ENCODE measurements around the gene NFATC1.

DNA sequence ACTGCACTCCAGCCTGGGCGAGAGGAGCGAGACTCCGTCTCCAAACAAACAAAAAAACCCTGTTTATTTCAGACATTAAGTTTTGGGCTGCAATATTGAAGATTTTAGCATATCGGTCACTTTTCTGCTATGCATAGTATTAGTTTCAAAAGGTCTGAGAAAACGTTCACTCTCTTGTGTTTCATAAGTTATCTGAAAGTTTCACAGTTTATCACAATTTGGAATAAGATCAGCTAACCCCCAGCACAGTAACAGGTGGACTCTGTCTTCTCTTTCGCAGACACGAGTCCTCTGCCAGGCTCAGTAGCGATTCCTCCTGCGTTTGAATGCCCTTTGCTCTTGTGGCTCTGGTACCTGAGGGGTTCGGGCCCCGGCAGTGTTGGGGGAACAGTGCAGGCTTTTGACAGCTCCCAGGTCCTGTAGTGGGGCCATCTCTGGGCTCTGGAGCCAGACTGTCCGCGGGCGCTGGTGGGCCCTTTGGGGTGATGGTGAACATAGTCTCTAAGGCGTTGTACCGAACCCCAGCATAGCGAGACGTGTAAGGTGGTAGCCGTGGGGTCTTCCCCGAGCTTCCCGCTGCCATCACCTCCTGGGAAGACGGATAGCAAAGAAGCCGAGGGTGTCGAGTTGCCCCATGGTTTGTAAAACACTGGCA, 20.4 kb downstream of the NFATC1 start:
- no peak for TF ChIP-seq POLR2AphosphoS5 (IDR thresholded peaks at IDR 0.05; ENCODE audit: low read depth, low read length)
- TF ChIP-seq TAF1 (IDR thresholded peaks at IDR 0.05; ENCODE audit: borderline replicate concordance, insufficient read depth, low read length): no peak
- TF ChIP-seq SIN3A (IDR thresholded peaks at IDR 0.05; ENCODE audit: borderline replicate concordance, insufficient read depth, low read length): no peak
- TF ChIP-seq, protein P1, sequence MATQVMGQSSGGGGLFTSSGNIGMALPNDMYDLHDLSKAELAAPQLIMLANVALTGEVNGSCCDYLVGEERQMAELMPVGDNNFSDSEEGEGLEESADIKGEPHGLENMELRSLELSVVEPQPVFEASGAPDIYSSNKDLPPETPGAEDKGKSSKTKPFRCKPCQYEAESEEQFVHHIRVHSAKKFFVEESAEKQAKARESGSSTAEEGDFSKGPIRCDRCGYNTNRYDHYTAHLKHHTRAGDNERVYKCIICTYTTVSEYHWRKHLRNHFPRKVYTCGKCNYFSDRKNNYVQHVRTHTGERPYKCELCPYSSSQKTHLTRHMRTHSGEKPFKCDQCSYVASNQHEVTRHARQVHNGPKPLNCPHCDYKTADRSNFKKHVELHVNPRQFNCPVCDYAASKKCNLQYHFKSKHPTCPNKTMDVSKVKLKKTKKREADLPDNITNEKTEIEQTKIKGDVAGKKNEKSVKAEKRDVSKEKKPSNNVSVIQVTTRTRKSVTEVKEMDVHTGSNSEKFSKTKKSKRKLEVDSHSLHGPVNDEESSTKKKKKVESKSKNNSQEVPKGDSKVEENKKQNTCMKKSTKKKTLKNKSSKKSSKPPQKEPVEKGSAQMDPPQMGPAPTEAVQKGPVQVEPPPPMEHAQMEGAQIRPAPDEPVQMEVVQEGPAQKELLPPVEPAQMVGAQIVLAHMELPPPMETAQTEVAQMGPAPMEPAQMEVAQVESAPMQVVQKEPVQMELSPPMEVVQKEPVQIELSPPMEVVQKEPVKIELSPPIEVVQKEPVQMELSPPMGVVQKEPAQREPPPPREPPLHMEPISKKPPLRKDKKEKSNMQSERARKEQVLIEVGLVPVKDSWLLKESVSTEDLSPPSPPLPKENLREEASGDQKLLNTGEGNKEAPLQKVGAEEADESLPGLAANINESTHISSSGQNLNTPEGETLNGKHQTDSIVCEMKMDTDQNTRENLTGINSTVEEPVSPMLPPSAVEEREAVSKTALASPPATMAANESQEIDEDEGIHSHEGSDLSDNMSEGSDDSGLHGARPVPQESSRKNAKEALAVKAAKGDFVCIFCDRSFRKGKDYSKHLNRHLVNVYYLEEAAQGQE (IDR thresholded peaks at IDR 0.05; ENCODE audit: insufficient read depth in 1 of 2, low read depth in 2 of 2, low read length in 2 of 2): no peak
